HPDE6-E6E7 (cell line): ENCODE data around the gene B2M.
"Not testable (repeated sequence)": the region's sequence is repeated elsewhere in the genome, so short reads cannot be mapped to it uniquely, and the experiment has no call there.

Experiments
- DNase-seq: peaks from one replicate; pipeline ENCODE4 v3.0.0; 2011; ENCODE audit warnings: missing footprints; ENCODE audit errors: extremely low spot score

Gene B2M

DNA sequence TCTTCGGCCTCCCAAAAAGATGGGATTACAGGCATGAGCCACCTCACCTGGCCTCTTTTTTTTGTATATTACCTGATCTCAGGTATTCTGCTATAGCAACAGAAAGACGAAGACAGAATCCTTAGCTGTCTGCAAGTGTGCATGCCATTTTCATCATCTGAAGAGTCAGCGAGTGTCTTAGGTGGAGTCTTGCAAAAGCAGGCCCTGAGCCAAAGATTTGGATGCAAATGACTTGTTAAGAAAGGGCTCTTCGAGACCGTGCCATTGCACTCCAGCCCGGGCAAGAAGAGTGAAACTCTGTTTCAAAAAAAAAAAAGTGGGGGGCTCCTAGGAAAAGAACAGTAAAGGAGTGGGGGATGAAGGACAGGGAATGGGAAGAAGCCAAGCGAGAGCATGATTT is 14.8 kb downstream of the B2M start:
- no peak for DNase-seq

GRCh38 chr15:44726568-44727484 is 15.5 kb downstream of the B2M start:
- DNase-seq: no peak

GRCh38 chr15:44727485-44728231 is 16.3 kb downstream of the B2M start:
- no peak for DNase-seq

DNA sequence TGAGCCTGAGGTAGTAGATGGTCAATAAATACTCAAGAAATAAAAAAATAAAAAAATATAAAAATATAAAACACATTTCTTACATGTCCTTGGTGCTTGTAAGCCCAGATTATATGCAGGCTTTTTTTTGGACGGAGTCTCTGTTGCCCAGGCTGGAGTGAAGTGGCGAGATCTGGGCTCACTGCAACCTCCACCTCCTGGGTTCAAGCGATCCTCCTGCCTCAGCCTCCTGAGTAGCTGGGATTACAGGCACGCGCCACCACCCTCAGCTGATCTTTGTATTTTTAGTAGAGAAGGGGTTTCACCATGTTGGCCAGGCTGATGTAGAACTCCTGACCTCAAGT is 16.9 kb downstream of the B2M start:
- DNase-seq: not testable (repeated sequence)

DNA sequence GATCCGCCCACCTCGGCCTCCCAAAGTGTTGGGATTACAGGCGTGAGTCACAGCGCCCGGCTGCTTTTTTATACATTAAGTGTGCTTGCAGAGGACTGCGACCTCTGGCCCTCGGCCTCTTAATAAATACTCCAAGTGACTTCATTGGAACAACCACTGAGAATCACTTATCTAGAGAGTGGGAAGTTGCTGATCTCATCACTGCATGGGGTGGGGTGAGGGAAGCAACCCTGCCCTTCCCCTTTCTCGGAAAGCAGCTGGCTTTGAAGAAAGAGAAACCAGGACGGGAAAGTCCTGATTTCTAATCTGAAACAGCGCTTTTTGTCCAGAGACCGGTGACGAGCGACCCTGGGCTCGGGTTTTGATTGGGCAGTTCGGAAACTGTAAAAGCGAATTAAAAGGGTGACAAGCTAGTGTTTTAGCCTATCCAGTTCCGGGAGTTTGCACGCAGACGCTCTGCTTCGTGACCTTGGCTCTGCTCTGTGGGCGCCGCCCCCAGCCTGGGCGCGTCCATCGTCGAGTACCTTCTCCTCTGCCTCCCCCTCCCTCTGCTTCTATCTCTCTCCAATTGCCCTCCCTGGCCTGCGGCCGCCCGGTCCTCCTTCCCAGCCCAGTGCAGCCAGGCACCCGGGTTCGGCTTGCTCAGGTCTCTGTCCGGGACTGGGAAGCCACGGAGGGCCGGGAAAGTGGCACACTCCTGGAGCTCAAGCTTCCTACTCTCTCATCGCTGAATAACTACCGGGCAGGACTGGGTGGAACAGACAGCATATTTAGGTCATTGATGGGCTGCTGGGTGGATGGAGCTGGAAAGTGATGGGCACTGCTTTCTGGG is 17.5 kb downstream of the B2M start:
- DNase-seq: peak; percentile 91

DNA sequence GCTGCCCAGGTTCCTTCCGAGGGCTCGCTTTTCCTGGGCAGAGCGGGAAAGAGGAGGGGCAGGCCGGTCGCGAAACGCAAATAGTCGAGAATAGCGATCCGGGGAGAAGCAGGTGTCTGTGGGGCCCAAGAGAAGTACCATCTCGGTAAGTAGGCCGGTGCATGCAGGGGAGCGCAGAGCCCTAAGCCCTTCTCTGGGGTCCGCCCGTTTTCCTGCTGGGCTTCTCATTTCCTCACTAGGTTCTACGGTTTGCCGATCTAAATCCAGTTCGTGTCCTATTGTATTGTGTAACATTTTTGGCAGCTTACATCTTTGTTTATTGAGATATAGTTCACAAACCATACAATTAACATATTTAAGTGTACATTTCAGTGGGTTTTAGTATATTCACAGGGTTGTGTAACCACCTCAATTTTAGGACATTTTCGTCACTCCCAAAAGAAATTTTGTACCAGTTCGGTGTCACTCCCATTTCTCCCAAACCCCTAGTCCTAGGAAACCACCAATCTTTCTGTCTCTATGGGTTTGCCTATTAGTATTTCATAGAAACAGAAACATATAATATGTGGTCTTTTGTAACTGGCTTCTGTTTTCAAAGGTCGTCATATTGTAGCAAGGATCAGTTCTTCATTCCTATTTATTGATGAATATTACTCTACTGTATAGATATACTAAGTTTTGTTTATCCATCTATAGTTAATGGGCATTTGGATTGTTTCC is 18.3 kb downstream of the B2M start:
- DNase-seq: no peak

- no peak for DNase-seq
Observed at GRCh38 chr15:44734839-44735481, 23.6 kb downstream of the B2M start.

GRCh38 chr15:44735482-44736180 is 24.3 kb downstream of the B2M start:
- DNase-seq: no peak

GRCh38 chr15:44736181-44736765 is 25.0 kb downstream of the B2M start, which contains the start of gene TRIM69:
TRIM69 (plus strand) TSS chr15:44736528; CDS start chr15:44736705, 177 bp downstream.
- DNase-seq: no peak

- DNase-seq: no peak
Observed at GRCh38 chr15:44738340-44738984, 27.1 kb downstream of the B2M start.

DNA sequence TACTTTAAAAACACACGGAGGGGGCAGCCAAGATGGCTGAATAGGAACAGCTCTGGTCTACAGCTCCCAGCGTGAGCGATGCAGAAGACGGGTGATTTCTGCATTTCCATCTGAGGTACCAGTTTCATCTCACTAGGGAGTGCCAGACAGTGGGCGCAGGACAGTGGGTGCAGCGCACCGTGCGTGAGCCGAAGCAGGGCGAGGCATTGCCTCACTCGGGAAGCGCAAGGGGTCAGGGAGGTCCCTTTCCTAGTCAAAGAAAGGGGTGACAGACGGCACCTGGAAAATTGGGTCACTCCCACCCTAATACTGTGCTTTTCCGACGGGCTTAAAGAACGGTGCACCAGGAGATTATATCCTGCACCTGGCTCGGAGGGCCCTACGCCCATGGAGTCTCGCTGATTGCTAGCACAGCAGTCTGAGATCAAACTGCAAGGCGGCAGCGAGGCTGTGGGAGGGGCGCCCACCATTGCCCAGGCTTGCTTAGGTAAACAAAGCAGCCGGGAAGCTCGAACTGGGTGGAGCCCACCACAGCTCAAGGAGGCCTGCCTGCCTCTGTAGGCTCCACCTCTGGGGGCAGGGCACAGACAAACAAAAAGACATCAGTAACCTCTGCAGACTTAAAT is 28.0 kb downstream of the B2M start:
- not testable (repeated sequence) for DNase-seq

DNA sequence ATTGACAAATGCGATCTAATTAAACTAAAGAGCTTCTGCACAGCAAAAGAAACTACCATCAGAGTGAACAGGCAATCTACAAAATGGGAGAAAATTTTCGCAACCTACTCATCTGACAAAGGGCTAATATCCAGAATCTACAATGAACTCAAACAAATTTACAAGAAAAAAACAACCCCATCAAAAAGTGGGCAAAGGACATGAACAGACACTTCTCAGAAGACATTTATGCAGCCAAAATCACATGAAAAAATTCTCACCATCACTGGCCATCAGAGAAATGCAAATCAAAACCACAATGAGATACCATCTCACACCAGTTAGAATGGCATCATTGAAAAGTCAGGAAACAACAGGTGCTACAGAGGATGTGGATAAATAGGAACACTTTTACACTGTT is 32.1 kb downstream of the B2M start:
- not testable (repeated sequence) for DNase-seq

- no peak for DNase-seq
Observed at GRCh38 chr15:44753345-44753744, 42.0 kb downstream of the B2M start.

GRCh38 chr15:44763187-44763586 is 51.9 kb downstream of the B2M start:
- DNase-seq: no peak

DNA sequence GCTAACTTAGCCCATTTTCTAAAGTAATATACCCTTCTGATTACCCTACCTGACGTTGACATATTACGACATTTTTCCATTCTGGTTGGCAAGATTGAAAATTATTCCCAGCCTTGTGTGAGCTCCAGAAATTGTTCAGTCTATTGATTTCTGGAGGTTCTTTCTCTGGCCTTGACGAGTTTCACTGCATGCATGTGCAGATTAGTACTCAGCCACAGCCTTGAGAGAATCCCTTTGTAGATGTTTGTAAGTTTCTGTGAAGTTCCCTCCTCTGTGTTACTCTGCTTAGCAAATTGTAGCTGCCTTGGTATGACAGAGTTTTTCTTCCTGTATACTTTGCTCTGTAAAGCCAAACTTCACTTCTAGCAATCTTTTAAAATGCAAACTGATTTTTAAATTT is 52.5 kb downstream of the B2M start:
- DNase-seq: no peak

DNA sequence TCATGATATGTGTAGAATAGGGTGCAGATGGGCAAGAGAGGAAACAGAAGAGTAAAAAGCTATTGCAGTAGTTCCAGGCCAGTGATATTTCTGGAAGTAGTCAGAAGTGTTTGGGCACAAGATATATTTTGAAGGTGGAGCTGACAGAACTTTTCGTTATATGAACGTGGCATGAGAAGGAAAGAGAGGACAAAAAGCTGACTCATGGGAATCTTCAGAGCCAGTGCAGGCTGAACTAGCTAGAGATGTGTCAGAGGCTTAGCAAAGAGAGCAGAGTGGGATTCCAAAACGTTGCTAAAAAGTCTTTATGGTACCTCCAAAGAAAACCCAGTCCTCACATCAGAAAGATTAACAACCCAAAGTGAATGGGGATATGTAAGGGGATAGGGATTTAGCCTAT is 53.7 kb downstream of the B2M start:
- DNase-seq: no peak
